HL-60 (cell line): Measurements from ENCODE around the gene C11orf98.

Experiments used
- GABPA ChIP-seq: IDR thresholded peaks from 2 replicates; pipeline ENCODE4 v1.6.1; 2012; ENCODE audit warnings: low read depth
- POLR2AphosphoS5 ChIP-seq: IDR thresholded peaks from 2 replicates; pipeline ENCODE4 v1.6.1; 2012; ENCODE audit warnings: low read depth
- TF ChIP-seq, protein P1 (sequence below): IDR thresholded peaks from one replicate; pipeline ENCODE4 v1.5.1; 2011; ENCODE audit warnings: low read length, control low read depth, inconsistent platforms; ENCODE audit not compliant: insufficient read depth

DNA sequence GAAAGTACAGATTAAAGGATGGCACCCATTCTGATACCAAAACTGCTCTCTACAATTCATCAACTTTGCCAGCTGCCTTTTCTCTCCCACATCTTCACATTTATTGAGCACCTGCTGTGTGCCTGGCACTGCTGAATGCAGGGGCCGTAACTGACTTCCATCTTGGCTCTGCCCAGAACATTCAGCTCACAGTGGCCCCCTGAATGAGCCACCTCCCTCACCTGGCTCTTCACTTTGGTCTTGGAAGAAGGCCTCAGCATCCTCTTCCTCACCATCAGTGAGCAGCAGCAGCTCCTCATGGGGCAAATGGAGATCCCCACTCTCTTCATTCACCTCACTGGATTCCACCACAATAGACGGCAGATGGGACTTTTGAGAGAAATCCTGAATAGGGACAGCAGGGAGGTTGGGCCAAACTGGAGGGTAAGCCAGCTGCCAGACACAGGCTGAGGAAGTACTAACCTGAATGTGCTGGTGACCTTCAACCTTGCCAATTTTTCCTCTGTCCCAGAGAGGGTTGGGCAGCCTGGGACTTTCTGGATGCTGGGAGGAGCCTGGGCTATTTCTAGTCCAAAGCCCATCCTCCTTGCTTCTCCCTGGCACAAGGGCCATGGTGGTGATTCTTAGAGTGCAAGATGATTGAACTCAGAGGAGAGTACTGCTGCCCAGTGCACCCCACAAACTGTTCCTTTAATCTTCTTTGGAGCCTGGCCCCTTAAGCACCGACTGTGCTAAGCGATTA is 4.6 kb upstream of the C11orf98 start:
- TF ChIP-seq, protein P1, sequence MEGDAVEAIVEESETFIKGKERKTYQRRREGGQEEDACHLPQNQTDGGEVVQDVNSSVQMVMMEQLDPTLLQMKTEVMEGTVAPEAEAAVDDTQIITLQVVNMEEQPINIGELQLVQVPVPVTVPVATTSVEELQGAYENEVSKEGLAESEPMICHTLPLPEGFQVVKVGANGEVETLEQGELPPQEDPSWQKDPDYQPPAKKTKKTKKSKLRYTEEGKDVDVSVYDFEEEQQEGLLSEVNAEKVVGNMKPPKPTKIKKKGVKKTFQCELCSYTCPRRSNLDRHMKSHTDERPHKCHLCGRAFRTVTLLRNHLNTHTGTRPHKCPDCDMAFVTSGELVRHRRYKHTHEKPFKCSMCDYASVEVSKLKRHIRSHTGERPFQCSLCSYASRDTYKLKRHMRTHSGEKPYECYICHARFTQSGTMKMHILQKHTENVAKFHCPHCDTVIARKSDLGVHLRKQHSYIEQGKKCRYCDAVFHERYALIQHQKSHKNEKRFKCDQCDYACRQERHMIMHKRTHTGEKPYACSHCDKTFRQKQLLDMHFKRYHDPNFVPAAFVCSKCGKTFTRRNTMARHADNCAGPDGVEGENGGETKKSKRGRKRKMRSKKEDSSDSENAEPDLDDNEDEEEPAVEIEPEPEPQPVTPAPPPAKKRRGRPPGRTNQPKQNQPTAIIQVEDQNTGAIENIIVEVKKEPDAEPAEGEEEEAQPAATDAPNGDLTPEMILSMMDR = no peak
- no peak for TF ChIP-seq POLR2AphosphoS5
- no peak for TF ChIP-seq GABPA
